NCI-H226 (cell line): Measurements from ENCODE around the gene THY1.
"Not testable (repeated sequence)": the region's sequence is repeated elsewhere in the genome, so short reads cannot be mapped to it uniquely, and the experiment has no call there.

Experiments used
- DNase-seq: peaks from one replicate; pipeline ENCODE4 v3.0.0-alpha.2; 2015

The THY1 gene

GRCh38 chr11:119445379-119445778, 22.4 kb upstream of the THY1 start:
- no peak for DNase-seq

- DNase-seq = no peak
Observed at GRCh38 chr11:119441898-119442243, 18.9 kb upstream of the THY1 start.

GRCh38 chr11:119438599-119438998, 15.6 kb upstream of the THY1 start:
- DNase-seq = no peak

- DNase-seq = not testable (repeated sequence)
Observed at GRCh38 chr11:119437521-119437920, 14.5 kb upstream of the THY1 start.

GRCh38 chr11:119436711-119437110, 13.7 kb upstream of the THY1 start:
- DNase-seq = no peak

GRCh38 chr11:119436093-119436492, 13.1 kb upstream of the THY1 start:
- DNase-seq = no peak

- DNase-seq = no peak
Observed at GRCh38 chr11:119434591-119435330, 11.8 kb upstream of the THY1 start.

GRCh38 chr11:119433358-119433725, 10.4 kb upstream of the THY1 start:
- DNase-seq = peak; percentile 55

- DNase-seq = peak; percentile 84
Observed at GRCh38 chr11:119432484-119433357, 9.7 kb upstream of the THY1 start.

- no peak for DNase-seq
Observed at GRCh38 chr11:119431523-119431922, 8.6 kb upstream of the THY1 start.

GRCh38 chr11:119427279-119427678, 4.3 kb upstream of the THY1 start:
- DNase-seq = no peak

GRCh38 chr11:119426142-119426541, 3.2 kb upstream of the THY1 start:
- no peak for DNase-seq

- DNase-seq = no peak
Observed at GRCh38 chr11:119424775-119425174, 1.8 kb upstream of the THY1 start.

GRCh38 chr11:119424276-119424675, 1.3 kb upstream of the THY1 start:
- no peak for DNase-seq

- no peak for DNase-seq
Observed at GRCh38 chr11:119423509-119424254, 710 bp upstream of the THY1 start.

- DNase-seq = no peak
Observed at GRCh38 chr11:119421941-119422808, 797 bp downstream of the THY1 start.

GRCh38 chr11:119421351-119421750, 1.6 kb downstream of the THY1 start:
- no peak for DNase-seq

- no peak for DNase-seq
Observed at GRCh38 chr11:119420631-119421030, 2.3 kb downstream of the THY1 start.

GRCh38 chr11:119419834-119420492, 3.0 kb downstream of the THY1 start:
- DNase-seq = no peak

- no peak for DNase-seq
Observed at GRCh38 chr11:119419246-119419645, 3.7 kb downstream of the THY1 start.

GRCh38 chr11:119418759-119419158, 4.2 kb downstream of the THY1 start:
- no peak for DNase-seq
